WERI-Rb-1 (cell line): Measurements from ENCODE around the gene LILRB3.
"Not testable (repeated sequence)": the region's sequence is repeated elsewhere in the genome, so short reads cannot be mapped to it uniquely, and the experiment has no call there.

ENCODE experiments used
- DNase-seq: peaks from one replicate; pipeline ENCODE4 v3.0.0-alpha.2; 2020
- H3K27ac ChIP-seq: fragments of 250-450 bp; sonication (Bioruptor Pico); 2 replicates; pipeline ENCODE4 v1.5.1; 2020; ENCODE audit warnings: mild to moderate bottlenecking, moderate library complexity
- H3K27me3 ChIP-seq: fragments of 250-450 bp; sonication (Bioruptor Pico); 2 replicates; pipeline ENCODE4 v1.5.1; 2021; ENCODE audit warnings: mild to moderate bottlenecking, low read depth, moderate library complexity; ENCODE audit not compliant: insufficient read depth, severe bottlenecking
- H3K36me3 ChIP-seq: fragments of 250-450 bp; sonication (Bioruptor Pico); 2 replicates; pipeline ENCODE4 v1.5.1; 2020; ENCODE audit warnings: mild to moderate bottlenecking, moderate library complexity
- H3K4me3 ChIP-seq: 2 replicates; pipeline ENCODE4 v1.5.1; 2011; ENCODE audit warnings: low read depth, mild to moderate bottlenecking, control low read depth, low read length
- H3K9me3 ChIP-seq: fragments of 250-450 bp; sonication (Bioruptor Pico); 2 replicates; pipeline ENCODE4 v1.5.1; 2021; ENCODE audit warnings: mild to moderate bottlenecking, moderate library complexity; ENCODE audit not compliant: severe bottlenecking
- TF ChIP-seq, protein P1 (sequence below): IDR thresholded peaks from 2 replicates; pipeline ENCODE4 v1.5.1; 2011; ENCODE audit warnings: low read depth, mild to moderate bottlenecking, control low read depth, inconsistent platforms, low read length

Gene LILRB3

DNA sequence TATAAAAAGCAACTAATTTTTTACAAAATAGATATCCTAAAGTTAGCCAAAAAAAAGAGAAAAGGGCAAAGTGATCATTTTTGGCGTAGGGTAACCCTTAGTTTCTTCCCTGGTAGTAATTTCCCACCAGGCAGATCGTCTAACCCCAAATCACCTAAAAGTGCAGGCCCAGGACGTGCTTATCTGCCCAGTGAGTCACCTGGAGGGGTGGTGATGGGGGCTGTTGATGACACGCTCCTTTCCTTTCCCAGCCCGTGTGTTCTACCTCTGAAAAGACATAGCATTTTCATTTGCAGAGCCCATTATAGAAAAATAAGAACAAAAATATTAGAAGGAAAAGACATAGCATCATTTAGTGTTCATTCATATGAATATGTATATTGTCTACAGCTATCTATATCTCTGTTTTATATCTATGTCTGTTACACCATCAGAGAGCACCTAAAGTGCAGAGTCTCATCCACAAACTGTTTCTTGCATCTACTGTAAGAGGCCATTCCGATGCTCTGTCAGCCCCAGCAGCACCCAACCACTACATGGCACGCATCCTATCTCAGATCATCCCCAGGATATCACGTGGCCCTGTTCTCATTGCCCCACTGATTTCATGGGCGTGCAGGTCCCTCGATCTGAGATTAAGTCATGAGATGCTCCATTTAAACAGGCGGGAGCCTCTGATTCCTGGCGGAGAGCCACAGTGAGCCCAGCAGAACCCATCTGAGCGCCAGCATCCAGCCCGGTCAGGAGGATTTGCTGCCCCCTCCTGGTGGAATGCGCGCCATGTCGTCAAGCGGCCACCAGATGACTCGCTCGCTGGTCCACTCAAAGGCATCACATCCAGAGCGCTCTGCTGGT, 8.5 kb upstream of the LILRB3 start:
- Histone ChIP-seq H3K27ac (no peak overlapping the region), H3K9me3 (peaks cover 14% of the 10 kb centered on the region), H3K27me3 (peaks cover 15% of the 10 kb centered on the region), H3K36me3 (no peaks in the 10 kb centered on the region), H3K4me3 (no peak overlapping the region)
- DNase-seq = peak; percentile 81
- TF ChIP-seq, protein P1, sequence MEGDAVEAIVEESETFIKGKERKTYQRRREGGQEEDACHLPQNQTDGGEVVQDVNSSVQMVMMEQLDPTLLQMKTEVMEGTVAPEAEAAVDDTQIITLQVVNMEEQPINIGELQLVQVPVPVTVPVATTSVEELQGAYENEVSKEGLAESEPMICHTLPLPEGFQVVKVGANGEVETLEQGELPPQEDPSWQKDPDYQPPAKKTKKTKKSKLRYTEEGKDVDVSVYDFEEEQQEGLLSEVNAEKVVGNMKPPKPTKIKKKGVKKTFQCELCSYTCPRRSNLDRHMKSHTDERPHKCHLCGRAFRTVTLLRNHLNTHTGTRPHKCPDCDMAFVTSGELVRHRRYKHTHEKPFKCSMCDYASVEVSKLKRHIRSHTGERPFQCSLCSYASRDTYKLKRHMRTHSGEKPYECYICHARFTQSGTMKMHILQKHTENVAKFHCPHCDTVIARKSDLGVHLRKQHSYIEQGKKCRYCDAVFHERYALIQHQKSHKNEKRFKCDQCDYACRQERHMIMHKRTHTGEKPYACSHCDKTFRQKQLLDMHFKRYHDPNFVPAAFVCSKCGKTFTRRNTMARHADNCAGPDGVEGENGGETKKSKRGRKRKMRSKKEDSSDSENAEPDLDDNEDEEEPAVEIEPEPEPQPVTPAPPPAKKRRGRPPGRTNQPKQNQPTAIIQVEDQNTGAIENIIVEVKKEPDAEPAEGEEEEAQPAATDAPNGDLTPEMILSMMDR = peak; percentile 88

DNA sequence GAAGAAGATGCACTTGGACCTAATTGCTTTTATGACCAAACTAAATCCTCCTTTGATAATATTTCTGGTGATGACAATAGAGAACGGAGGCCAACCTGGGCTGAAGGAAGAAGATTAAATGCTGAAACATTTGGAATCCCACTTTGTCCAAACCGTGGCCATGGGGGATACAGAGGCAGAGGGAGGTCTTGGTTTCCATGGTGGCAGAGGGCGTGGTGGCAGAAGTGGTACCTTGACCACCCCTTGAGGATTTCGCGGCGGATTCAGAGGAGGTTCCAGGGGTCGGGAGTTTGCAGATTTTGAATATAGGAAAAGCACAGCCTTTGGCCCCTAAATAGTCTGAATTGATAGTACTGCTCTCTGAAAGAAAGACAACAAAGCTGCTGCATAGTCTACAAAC, 7.2 kb upstream of the LILRB3 start:
- no peak for DNase-seq
- Histone ChIP-seq H3K36me3 (no peaks in the 10 kb centered on the region), H3K27me3 (peaks cover 13% of the 10 kb centered on the region), H3K9me3 (peaks cover 13% of the 10 kb centered on the region), H3K4me3 (no peak overlapping the region), H3K27ac (no peak overlapping the region)
- TF ChIP-seq, protein P1 = no peak

DNA sequence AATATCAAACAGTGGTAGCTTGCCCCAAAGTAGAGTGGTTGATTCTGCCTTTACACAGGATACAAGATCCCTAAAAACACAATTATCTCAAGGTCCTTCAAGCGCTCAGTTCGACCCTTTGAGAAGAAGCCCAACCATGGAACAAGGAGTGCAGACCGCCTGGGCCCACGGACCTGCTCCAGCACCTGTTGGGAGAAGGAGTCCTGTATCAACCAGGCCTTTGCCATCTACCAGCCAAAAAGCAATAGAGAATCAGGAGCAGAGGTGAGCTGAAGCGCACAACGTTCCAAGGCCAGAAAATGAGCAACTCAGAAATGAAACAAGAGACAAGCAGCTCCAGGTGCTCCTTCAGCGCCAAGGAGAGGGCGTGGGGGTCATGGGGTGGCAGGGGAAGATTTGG, 6.3 kb upstream of the LILRB3 start:
- Histone ChIP-seq H3K9me3 (peaks cover 9% of the 10 kb centered on the region), H3K4me3 (no peak overlapping the region), H3K36me3 (no peaks in the 10 kb centered on the region), H3K27ac (no peak overlapping the region), H3K27me3 (peaks cover 12% of the 10 kb centered on the region)
- DNase-seq = no peak
- TF ChIP-seq, protein P1 = no peak

DNA sequence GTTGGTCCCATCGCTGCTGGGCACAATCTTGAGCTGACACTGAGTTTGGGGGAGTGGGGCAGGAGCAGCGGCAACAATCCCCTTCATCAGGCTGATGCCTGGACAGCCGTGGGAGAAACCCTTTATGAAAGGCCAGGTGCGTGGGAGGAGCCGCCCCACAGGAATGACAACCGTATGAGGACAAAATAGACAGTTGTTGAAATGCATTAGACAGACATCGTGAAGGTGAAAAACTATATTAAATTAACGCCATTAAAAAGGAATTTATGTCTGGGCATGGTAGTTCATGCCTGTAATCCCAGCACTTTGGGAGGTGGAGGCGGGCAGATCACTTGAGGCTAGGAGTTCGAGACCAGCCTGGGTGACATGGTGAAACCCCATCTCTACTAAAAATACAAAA, 1.8 kb upstream of the LILRB3 start:
- H3K9me3 ChIP-seq, DNase-seq, H3K4me3 ChIP-seq, H3K27me3 ChIP-seq, H3K27ac ChIP-seq, H3K36me3 ChIP-seq: not testable (repeated sequence)

DNA sequence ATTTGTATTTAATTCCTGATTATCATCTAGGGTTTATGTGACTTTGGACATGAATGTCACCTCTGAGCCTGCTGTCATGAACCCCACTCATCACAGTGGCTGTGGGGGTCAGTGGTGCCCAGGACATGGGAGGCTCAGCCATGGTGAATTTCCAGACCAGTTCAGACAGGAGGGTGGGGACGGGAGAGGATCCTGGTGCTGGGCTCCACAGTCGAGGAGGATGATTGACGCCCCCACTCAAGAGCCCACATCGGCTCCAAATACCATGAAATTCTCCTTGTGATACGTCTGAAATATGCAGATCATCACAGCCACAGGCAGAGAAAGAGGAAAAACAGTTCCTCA, 1.1 kb upstream of the LILRB3 start:
- DNase-seq, H3K4me3 ChIP-seq, H3K36me3 ChIP-seq, H3K27ac ChIP-seq, H3K27me3 ChIP-seq, H3K9me3 ChIP-seq: not testable (repeated sequence)

DNA sequence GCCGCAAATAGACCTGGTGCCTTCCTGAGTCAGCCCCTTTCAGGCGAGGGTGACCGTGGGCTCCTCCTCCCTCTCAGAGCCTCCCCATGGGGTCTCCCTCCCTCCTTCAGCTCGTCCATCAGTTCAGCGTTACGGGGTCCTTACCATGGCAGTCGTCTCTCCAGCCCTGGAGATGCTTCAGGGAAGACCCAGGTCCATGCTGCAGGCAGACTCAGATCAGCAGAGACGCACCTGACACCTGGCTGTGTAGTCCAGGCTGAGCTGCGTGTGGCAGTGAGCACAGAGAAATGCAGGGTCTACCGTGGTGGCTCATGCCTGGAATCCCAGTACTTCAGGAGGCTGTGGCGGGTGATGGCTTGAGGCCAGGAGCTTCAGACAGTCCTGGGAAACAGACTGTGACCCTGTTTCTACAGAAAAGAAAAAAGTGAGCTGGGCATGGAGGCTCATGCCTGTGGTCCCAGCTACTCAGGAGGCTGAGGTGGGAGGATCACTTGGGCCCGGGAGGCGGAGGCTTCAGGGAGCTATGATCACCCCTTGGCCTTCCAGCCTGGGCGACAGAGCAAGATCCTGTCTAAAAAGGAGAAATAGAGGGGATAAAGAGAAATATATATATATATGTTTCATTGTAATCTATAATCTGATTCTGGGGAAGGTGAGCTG, 600 bp upstream of the LILRB3 start:
- H3K27me3 ChIP-seq, H3K27ac ChIP-seq, DNase-seq, H3K4me3 ChIP-seq, H3K9me3 ChIP-seq, H3K36me3 ChIP-seq: not testable (repeated sequence)

DNA sequence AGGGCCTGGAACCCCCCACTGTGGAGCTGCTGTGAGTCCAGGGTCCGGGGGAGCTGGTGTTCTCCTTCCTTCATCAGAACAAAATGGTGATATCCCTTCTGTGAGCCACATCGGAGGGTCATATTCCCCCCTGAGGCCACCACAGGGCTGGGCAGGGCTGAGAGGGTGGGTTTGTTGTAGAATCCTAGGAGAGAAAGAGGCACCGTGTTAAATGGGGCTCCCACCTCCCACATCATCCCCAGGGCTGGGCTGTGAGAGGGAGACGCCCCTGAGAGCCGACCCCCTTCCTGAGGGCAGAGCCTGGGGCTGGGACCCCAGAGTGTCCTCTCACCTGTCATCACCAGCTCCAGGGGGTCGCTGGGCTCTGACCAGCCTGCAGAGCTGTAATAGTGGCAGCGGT, 860 bp downstream of the LILRB3 start:
- H3K36me3 ChIP-seq, H3K4me3 ChIP-seq, H3K27me3 ChIP-seq, DNase-seq, H3K9me3 ChIP-seq, H3K27ac ChIP-seq: not testable (repeated sequence)

DNA sequence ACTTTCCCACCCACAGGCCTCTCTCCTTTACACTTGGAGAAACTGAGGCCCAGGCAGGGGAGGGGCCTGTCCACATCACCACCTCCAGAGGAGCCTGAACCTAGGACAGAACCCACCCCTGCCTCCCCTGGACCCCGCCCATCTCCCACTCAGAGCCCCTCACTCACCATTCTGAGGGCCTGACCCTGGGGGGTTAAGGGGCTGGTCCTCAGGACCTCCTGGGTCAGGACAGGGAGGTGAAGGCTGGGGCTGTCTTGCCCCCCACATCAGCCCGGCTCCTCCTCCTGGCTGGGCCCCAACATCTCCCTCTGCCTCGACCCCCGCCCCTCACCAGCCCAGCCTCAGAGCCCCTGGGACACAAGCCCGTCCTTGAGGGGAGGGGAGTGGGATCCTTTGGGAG, 3.1 kb downstream of the LILRB3 start:
- H3K4me3 ChIP-seq, H3K9me3 ChIP-seq, H3K36me3 ChIP-seq, DNase-seq, H3K27ac ChIP-seq, H3K27me3 ChIP-seq: not testable (repeated sequence)
